Right lobe of liver (tissue), 6 donors: Measurements from ENCODE around the gene NDRG3. TPM values are rescaled to one million over a fixed set of nuclear protein-coding genes. Genes with fewer than 3 reads are reported as not detected.

ENCODE experiments used
- ATAC-seq, 4 donors: fragments of 200-7000 bp; cut with Tn5 transposase; one replicate each; pipeline ENCODE4 v1.9.1; 2020; ENCODE audit warnings: mild to moderate bottlenecking in 4 of 4, moderate library complexity in 4 of 4
- DNase-seq, 3 donors: peaks; one replicate each; pipeline ENCODE4 v3.0.0-alpha.2; 2020
- H3K27ac ChIP-seq, 3 donors: fragments of 200-600 bp; one replicate each; pipeline ENCODE4 v1.8.0; 2022
- H3K27me3 ChIP-seq, 2 donors: fragments of 200-600 bp; one replicate each; pipeline ENCODE4 v1.8.0; 2022
- H3K36me3 ChIP-seq, 4 donors: fragments of 200-600 bp; sonication (generic) in 1 of 4; one replicate each; pipeline versions ENCODE4 v1.5.1 to v1.8.0; 2017 to 2022; ENCODE audit warnings: control low read depth in 1 of 4
- H3K4me1 ChIP-seq, 4 donors: fragments of 200-600 bp; sonication (generic) in 1 of 4; one replicate each; pipeline versions ENCODE4 v1.5.1 to v1.8.0; 2017 to 2022; ENCODE audit warnings: control low read depth in 1 of 4
- H3K4me3 ChIP-seq, 3 donors: fragments of 200-600 bp; one replicate each; pipeline ENCODE4 v1.8.0; 2022
- H3K9me3 ChIP-seq, 4 donors: fragments of 200-600 bp; sonication (generic) in 1 of 4; one replicate each; pipeline versions ENCODE4 v1.5.1 to v1.8.0; 2017 to 2022; ENCODE audit warnings: control low read depth in 1 of 4
- POLR2A ChIP-seq: fragments of 450-650 bp; IDR thresholded peaks from one replicate; pipeline ENCODE4 v1.6.1; 2017; ENCODE audit warnings: antibody characterized with exemption, mild to moderate bottlenecking
- WGBS: methylation state at CpG from one replicate; pipeline ENCODE4 v1.1.6; 2018; ENCODE audit warnings: low coverage, low lambda C conversion rate; ENCODE audit not compliant: insufficient coverage; ENCODE audit errors: missing lambda C conversion rate; 5-methylcytosine and 5-hydroxymethylcytosine counted together
- intact Hi-C, 2 donors: fragments of 100-400 bp; cut with DNase I; formaldehyde crosslinking; loops; one replicate each; pipeline versions ENCODE4 v1.11.2 to v1.14.1; 2022
- total RNA-seq, 6 experiments: library from RNA; depleted of rRNA in 2 of 6; stranded (reverse); fragments of >200 nt in 2 of 6; fragmentation: NEBNext Ultra II Directional in 3 of 6; extraction: Animal tissue kit (Norgen Biotek cat#: 25700) in 3 of 6; gene quantifications; one replicate each; pipeline versions ENCODE4 v1.1.0 to v1.2.4, GENCODE V29; 2016 to 2023
- TF ChIP-seq, protein P1 (sequence below), 4 donors: fragments of 200-600 bp in 3 of 4; fragments of 450-650 bp in 1 of 4; IDR thresholded peaks; one replicate each; pipeline versions ENCODE4 v1.5.1 to v1.8.0; 2016 to 2022; ENCODE audit warnings: antibody characterized with exemption in 4 of 4, mild to moderate bottlenecking in 2 of 4
- donor health status: DM: no; HTN: yes; CAD: no.
- donor health status: DM: no; HTN: no; CAD: no.
- donor health status: DM: no; HTN: no; CAD: no.
- donor health status: DM: no; HTN: yes; CAD: no.
- donor health status: DM: no; HTN: yes; CAD: no.

The NDRG3 gene
- total RNA-seq, 6 experiments from 2014 or later = 5.2 to 8.0 (median 7.0) TPM

DNA sequence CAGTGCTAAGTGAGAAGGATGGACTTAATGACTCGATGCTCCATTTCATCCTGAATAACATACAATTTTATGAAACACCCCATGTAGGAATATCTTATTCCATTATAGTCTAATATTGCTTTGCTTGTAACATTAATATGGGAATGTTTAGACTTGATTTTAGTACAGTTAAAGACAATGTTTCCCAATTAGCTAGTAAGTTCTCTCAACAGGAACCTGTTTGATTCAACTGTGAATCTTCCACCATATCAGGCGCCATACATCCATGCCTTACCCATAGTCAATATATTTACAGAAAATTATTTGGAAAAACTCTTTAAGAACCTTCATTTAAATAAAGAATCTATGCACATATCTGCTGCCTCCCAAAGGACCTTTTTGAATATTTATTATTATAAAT, 3.3 kb downstream of the NDRG3 start:
- no peak for TF ChIP-seq POLR2A
- TF ChIP-seq, protein P1, sequence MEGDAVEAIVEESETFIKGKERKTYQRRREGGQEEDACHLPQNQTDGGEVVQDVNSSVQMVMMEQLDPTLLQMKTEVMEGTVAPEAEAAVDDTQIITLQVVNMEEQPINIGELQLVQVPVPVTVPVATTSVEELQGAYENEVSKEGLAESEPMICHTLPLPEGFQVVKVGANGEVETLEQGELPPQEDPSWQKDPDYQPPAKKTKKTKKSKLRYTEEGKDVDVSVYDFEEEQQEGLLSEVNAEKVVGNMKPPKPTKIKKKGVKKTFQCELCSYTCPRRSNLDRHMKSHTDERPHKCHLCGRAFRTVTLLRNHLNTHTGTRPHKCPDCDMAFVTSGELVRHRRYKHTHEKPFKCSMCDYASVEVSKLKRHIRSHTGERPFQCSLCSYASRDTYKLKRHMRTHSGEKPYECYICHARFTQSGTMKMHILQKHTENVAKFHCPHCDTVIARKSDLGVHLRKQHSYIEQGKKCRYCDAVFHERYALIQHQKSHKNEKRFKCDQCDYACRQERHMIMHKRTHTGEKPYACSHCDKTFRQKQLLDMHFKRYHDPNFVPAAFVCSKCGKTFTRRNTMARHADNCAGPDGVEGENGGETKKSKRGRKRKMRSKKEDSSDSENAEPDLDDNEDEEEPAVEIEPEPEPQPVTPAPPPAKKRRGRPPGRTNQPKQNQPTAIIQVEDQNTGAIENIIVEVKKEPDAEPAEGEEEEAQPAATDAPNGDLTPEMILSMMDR (IDR thresholded peaks at IDR 0.05) = no peak
- Histone ChIP-seq H3K36me3 (no peaks in the 10 kb centered on the region), H3K9me3 (no peaks in the 10 kb centered on the region), H3K4me1 (no peaks in the 10 kb centered on the region), H3K27ac (no peak overlapping the region), H3K4me3 (no peak overlapping the region), H3K27me3 (no peaks in the 10 kb centered on the region)
- 90% methylated on average over 2 of the region's 2 CpGs for WGBS
- DNase-seq (no peak), ATAC-seq (no peak)
- intact Hi-C loops = no loop called here

DNA sequence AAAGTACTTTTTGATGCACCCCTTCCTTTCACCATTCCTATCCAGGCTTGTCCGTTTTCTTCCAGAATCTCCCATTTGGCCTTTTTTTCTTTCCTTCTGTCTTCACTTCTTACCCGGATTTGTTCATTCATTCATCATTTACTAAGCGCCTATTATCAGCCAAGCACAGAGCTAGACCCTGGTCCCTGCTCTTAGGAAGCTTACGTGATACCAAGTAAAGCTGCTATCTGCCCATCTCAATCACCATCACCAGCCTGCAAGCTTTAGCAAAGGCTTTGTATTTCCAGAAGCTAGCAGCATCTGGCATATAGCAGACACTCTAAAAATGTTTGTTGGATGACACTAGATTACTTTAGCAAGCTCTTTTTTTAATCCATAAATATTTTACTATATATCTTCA, 4.8 kb downstream of the NDRG3 start:
- Histone ChIP-seq H3K9me3 (no peaks in the 10 kb centered on the region), H3K27ac (no peak overlapping the region), H3K4me1 (no peaks in the 10 kb centered on the region), H3K27me3 (no peaks in the 10 kb centered on the region), H3K4me3 (no peak overlapping the region), H3K36me3 (no peaks in the 10 kb centered on the region)
- ATAC-seq (no peak), DNase-seq (no peak)
- 73% methylated on average over 4 of the region's 4 CpGs for WGBS
- no peak for TF ChIP-seq POLR2A
- TF ChIP-seq, protein P1 (IDR thresholded peaks at IDR 0.05) = no peak
- intact Hi-C loops = no loop called here

DNA sequence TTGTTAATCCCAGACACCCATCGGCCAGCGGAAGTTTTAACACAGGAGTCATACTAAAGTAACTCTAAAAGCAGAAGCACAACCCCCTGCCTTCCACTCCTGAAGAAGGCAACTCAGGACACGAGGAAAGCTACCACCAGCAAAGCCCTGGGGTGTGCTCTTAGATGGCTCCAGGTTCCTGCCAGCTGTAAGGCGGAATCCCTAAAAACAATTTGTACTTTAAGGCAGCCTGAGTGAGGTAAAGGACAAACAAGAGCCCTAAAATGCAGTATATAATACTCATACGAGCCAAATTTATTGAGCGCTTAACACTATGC, 8.7 kb downstream of the NDRG3 start:
- H3K9me3 ChIP-seq = no peaks in the 10 kb centered on the region
- ATAC-seq (no peak), DNase-seq (no peak)
- TF ChIP-seq, protein P1 (IDR thresholded peaks at IDR 0.05) = no peak
- no peaks in the 10 kb centered on the region for H3K27me3 ChIP-seq
- no peaks in the 10 kb centered on the region for H3K36me3 ChIP-seq
- H3K27ac ChIP-seq = no peak overlapping the region
- intact Hi-C loops = no loop called here
- H3K4me1 ChIP-seq = no peaks in the 10 kb centered on the region
- no peak overlapping the region for H3K4me3 ChIP-seq
- WGBS = 100% methylated on average over 4 of the region's 6 CpGs

DNA sequence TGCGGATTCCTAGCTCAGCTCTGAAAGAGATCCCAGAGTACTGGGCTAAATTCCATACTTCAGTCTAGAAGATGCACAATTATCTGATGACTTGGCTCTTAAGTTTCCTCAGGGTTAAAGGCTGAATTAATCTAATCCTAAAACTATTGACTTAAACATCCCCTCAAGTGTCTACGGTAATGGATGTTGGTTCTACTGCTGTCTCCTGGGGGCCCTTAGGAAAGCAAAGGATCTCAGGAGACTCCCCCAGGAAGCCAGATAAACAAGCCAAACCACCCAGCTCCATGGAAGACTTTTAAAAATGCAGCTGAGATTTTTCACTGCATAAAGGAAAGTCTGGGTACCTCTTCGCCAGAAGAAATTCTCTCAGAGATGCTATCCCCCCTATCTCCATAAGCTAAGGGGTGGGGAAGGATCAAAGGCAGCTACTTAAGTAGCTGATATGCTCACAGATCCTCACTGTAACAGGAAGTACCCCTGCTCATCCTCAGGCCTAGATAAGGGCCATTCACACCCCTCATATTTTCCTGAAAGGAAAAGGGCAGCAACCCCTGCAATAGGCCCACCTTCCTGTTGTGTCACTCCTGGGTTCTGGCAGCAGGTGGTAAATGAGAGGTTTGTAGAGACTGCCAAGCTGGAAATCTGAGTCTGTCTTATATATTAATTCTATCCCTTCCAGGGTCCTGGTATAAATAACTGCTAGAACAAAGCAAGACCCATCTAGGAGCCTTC, 9.3 kb downstream of the NDRG3 start:
- Histone ChIP-seq H3K9me3 (no peaks in the 10 kb centered on the region), H3K27me3 (no peaks in the 10 kb centered on the region), H3K4me1 (no peaks in the 10 kb centered on the region), H3K27ac (no peak overlapping the region), H3K4me3 (no peak overlapping the region), H3K36me3 (no peaks in the 10 kb centered on the region)
- WGBS = 100% methylated on average over 2 of the region's 3 CpGs
- TF ChIP-seq, protein P1 (IDR thresholded peaks at IDR 0.05) = no peak
- no peak for TF ChIP-seq POLR2A
- DNase-seq (no peak), ATAC-seq (no peak)
- intact Hi-C loops = no loop called here

DNA sequence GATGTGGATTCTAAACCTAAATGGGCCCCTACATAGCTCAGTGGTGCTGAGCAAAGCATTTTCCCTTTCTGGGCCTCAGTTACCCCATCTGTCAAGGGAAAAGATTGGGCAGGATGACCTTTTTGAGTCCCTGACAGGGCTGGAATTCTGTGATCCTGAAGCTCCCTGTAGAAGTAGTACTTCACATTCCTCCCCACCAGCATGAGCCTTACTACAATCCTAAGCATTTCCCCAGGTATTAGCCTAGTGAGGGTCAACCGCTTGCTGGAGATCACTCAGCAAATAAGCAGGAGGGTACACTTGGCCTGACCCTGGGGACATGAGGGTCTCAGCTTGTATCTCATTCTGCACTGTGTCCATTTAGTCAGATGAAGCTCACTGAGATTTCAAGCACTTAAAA, 13.4 kb downstream of the NDRG3 start:
- no peak overlapping the region for H3K27ac ChIP-seq
- TF ChIP-seq POLR2A = no peak
- TF ChIP-seq, protein P1 (IDR thresholded peaks at IDR 0.05) = no peak
- intact Hi-C loops = no loop called here
- no peak for ATAC-seq
- no peaks in the 10 kb centered on the region for H3K9me3 ChIP-seq
- no peaks in the 10 kb centered on the region for H3K4me1 ChIP-seq
- WGBS = no CpG with 5 or more reads among the region's 1 CpG
- no peaks in the 10 kb centered on the region for H3K27me3 ChIP-seq
- no peak for DNase-seq
- H3K36me3 ChIP-seq = no peaks in the 10 kb centered on the region
- no peak overlapping the region for H3K4me3 ChIP-seq
